Fibroblast of mammary gland (primary cell): ENCODE measurements around the gene PRIMPOL.

ENCODE experiments used
- DNase-seq: peaks from one replicate; pipeline ENCODE4 v3.0.0-alpha.2; 2010; ENCODE audit warnings: low read depth
- H3K4me3 ChIP-seq: 2 replicates; pipeline ENCODE4 v1.5.1; 2011; ENCODE audit warnings: low read depth, mild to moderate bottlenecking, low read length, moderate library complexity; ENCODE audit not compliant: control insufficient read depth
- TF ChIP-seq, protein P1 (sequence below): conservative IDR thresholded peaks from 2 replicates; pipeline ENCODE4 v1.5.1; 2011; ENCODE audit warnings: low read depth, low read length, inconsistent platforms; ENCODE audit not compliant: control insufficient read depth, insufficient read depth

PRIMPOL gene

DNA sequence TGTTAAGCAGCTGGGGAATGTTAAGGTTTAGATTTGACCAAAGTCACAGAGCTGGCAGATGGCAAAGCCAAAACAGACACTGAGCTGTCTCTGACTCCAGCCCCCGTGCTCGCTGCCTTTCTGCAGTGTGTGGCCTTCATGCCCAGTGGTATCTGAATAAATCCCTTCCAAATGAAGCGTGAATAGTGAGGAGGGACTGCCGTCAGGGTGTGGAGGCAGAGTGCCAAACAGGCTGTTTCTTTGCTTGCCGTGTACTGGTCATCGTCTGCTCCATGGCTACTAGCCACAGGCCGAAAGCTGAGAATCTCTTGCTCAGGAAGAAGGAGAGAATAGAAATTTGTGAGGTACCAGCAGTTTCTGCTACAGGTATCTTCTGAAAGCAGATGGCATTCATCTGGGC is 19.7 kb downstream of the PRIMPOL start:
- no peak overlapping the region for H3K4me3 ChIP-seq
- TF ChIP-seq, protein P1, sequence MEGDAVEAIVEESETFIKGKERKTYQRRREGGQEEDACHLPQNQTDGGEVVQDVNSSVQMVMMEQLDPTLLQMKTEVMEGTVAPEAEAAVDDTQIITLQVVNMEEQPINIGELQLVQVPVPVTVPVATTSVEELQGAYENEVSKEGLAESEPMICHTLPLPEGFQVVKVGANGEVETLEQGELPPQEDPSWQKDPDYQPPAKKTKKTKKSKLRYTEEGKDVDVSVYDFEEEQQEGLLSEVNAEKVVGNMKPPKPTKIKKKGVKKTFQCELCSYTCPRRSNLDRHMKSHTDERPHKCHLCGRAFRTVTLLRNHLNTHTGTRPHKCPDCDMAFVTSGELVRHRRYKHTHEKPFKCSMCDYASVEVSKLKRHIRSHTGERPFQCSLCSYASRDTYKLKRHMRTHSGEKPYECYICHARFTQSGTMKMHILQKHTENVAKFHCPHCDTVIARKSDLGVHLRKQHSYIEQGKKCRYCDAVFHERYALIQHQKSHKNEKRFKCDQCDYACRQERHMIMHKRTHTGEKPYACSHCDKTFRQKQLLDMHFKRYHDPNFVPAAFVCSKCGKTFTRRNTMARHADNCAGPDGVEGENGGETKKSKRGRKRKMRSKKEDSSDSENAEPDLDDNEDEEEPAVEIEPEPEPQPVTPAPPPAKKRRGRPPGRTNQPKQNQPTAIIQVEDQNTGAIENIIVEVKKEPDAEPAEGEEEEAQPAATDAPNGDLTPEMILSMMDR = no peak
- DNase-seq = no peak

DNA sequence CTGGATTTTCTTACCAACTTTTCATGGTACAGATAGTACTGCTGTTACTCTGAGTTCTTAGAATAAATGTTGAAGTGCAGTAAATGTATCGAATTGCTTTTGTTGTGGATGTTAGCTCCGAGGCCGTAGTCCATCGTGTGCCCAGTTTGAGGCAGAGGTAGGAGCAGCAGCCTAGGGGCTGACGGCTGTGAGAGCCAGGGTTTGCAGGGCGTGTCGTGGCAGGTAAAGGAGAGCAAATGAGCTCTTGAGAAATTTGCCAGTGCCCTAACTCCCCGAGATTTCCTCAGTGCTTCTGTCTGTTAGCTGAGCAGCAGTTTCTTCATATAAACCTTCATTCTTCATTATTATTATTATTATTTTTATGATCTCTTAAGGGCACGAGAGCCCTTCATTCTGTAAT is 21.6 kb downstream of the PRIMPOL start:
- no peak overlapping the region for H3K4me3 ChIP-seq
- DNase-seq = no peak
- TF ChIP-seq, protein P1 = no peak

DNA sequence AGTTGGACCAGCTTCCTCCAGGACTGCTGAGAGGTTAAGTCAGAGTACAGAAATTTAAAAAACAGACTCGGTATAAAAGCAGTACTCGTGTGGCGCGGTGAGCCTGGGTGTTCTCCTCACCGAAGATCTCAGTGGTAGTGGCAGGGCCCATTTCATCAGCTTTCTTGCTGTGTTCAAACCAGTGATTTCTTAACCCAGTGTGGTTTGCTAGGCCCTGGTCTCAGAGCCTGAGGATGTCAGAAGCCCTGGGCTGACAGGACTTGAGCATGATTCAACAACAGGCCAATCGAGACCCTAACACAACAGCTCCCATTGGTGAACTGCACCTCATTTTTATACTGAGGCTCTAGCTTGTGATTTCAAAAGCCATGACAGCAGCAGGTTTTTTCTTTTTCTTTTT is 23.2 kb downstream of the PRIMPOL start:
- no peak for DNase-seq
- TF ChIP-seq, protein P1 = no peak
- H3K4me3 ChIP-seq = no peak overlapping the region

DNA sequence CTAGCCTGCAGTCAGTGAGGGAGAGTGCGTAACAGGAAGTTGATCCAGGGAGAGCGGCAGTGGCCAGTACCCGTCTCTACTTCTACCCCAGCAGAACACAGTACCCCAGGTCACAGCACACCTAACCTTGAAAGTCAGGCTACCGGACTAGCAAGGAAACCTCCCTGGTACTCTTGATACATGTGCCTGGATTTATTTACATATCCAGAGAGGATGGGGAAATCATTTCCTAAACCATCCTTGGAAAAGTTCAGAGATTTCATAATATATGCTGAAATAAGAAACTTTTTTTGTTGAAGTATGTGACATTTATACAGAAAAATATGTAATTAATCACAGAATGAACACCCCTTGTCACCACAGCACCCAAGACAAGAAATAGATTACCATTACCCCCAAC is 24.5 kb downstream of the PRIMPOL start:
- no peak for DNase-seq
- H3K4me3 ChIP-seq = no peak overlapping the region
- TF ChIP-seq, protein P1 = no peak

DNA sequence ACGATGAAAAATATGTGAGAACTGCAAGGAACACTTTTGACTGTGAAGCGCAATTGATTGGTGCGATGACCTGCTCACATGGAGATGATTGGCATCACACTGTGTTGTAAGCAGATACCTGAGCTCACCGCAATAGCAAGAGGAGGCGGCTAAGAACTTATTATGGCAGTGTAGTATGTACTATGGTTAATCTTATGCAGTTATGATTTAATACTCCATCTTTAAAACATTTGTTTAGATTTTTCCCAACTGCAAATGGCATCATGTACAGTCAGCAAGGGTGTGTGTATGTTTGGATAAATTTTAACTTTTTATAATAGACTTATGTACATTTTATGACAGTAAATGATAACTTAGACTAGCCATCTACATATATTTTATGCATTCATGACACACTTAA is 25.5 kb downstream of the PRIMPOL start:
- no peak for DNase-seq
- TF ChIP-seq, protein P1 = no peak
- no peak overlapping the region for H3K4me3 ChIP-seq

DNA sequence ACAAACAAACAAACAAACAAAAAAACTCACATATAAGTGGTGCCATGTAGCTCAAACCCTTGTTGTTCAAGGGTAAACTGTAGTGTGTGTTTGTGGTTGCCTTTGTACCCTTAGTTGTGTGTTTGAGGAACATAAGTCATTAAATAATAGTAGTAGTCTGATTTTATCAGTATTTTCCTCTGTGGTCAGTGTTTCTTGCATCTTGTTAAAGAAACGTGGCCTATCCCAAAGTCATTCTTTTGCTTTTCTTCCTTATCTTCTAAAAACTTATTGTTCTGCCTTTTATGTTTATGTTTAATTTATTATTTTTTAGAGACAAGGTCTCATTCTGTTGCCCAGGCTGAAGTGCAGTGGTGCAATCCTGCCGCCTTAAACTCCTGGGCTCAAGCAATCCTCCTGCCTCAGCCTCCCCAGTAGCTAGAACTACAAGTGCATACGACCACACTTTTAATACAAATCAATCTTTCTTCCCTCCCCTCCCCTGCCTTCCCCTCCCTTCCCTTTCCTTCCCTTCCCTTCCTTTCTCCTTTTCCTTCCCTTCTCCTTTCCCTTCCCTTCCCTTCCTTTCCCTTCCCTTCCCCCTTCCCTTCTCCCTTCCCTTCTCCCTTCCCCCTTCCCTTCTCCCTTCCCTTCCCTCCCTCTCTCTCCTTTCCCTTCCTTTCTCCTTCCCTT is 26.4 kb downstream of the PRIMPOL start:
- no peak overlapping the region for H3K4me3 ChIP-seq
- TF ChIP-seq, protein P1 = no peak
- DNase-seq = no peak

DNA sequence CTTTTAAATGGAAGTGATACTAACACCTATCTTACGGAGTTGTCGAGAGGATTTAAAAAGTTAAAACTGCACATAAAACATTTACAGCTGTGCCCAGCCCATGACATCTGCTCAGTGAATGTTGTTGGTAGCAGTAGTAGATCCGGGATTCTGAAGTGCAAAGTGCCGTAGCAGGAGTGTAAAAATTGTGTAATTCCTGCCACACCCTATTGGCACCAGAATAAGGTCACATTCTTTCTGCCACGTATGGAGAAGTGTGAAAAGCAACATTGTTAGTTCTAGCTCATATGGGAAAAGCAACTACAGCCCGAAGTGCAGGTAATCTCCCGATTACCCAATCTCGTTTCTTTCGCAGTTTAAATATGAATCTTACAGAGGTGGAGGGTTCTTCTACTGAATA is 31.2 kb downstream of the PRIMPOL start:
- no peak for DNase-seq
- TF ChIP-seq, protein P1 = no peak
- H3K4me3 ChIP-seq = no peak overlapping the region
